HT-29 (cell line): ENCODE results near the gene PKD1L1. TPM values are rescaled to one million over a fixed set of nuclear protein-coding genes. Genes with fewer than 3 reads are reported as not detected.
"Not testable (repeated sequence)": the region's sequence is repeated elsewhere in the genome, so short reads cannot be mapped to it uniquely, and the experiment has no call there.

Experiments used
- DNase-seq: peaks from one replicate; pipeline ENCODE4 v3.0.0-alpha.2; 2015; ENCODE audit warnings: low spot score
- total RNA-seq: library from RNA; depleted of rRNA; stranded (reverse); fragments of >200 nt; shearing (Covaris generic); gene quantifications from 2 replicates; pipeline ENCODE4 v1.2.3, GENCODE V29; 2014

The PKD1L1 gene
- total RNA-seq, 1 experiment from 2014 or later = not detected

GRCh38 chr7:47794016-47794415 lies 154.2 kb downstream of the PKD1L1 start:
- DNase-seq = no peak

GRCh38 chr7:47793186-47793585 lies 155.1 kb downstream of the PKD1L1 start:
- DNase-seq = not testable (repeated sequence)

GRCh38 chr7:47792521-47793121 lies 155.6 kb downstream of the PKD1L1 start:
- peak; percentile 65 for DNase-seq

- no peak for DNase-seq
Measured at GRCh38 chr7:47791682-47792081, 156.6 kb downstream of the PKD1L1 start.

GRCh38 chr7:47788083-47788482 lies 160.2 kb downstream of the PKD1L1 start:
- no peak for DNase-seq

GRCh38 chr7:47787249-47788069 lies 160.8 kb downstream of the PKD1L1 start:
- no peak for DNase-seq

- peak; percentile 85 for DNase-seq
Measured at GRCh38 chr7:47786557-47787248, 161.6 kb downstream of the PKD1L1 start.

- DNase-seq = no peak
Measured at GRCh38 chr7:47785923-47786556, 162.2 kb downstream of the PKD1L1 start.

- peak; percentile 64 for DNase-seq
Measured at GRCh38 chr7:47783456-47784223, 164.6 kb downstream of the PKD1L1 start.

- no peak for DNase-seq
Measured at GRCh38 chr7:47782792-47783191, 165.5 kb downstream of the PKD1L1 start.

GRCh38 chr7:47782022-47782421 lies 166.2 kb downstream of the PKD1L1 start:
- no peak for DNase-seq

- DNase-seq = no peak
Measured at GRCh38 chr7:47780555-47780954, 167.7 kb downstream of the PKD1L1 start.

- no peak for DNase-seq
Measured at GRCh38 chr7:47779341-47779771, 168.9 kb downstream of the PKD1L1 start.

GRCh38 chr7:47778153-47778661 lies 170.1 kb downstream of the PKD1L1 start:
- DNase-seq = no peak

GRCh38 chr7:47777531-47778152 lies 170.6 kb downstream of the PKD1L1 start:
- DNase-seq = no peak

- no peak for DNase-seq
Measured at GRCh38 chr7:47776335-47776734, 171.9 kb downstream of the PKD1L1 start.

GRCh38 chr7:47775238-47775637 lies 173.0 kb downstream of the PKD1L1 start:
- no peak for DNase-seq

- no peak for DNase-seq
Measured at GRCh38 chr7:47772492-47772891, 175.8 kb downstream of the PKD1L1 start.

GRCh38 chr7:47771990-47772360 lies 176.3 kb downstream of the PKD1L1 start:
- DNase-seq = no peak

- DNase-seq = no peak
Measured at GRCh38 chr7:47771336-47771989, 176.8 kb downstream of the PKD1L1 start.
